ENCODE measurements around the gene TCF3. TPM values are rescaled to one million over a fixed set of nuclear protein-coding genes. Genes with fewer than 3 reads are reported as not detected.

Gene TCF3
- total RNA-seq, 1 donor from 2014 or later, result 153 TPM

Other genes with a start within 250 kb of the TCF3 start
- 81.1 to 88.0 TPM (median 82.5 TPM) in 3 replicates for gene DAZAP1, start 245.0 kb downstream of the TCF3 start, total RNA-seq
- 614 to 734 TPM (median 636 TPM) in 3 replicates for gene RPS15, start 214.2 kb downstream of the TCF3 start, total RNA-seq
- 1.4 to 3.9 TPM (median 3.9 TPM) in 3 replicates for gene APC2, start 202.5 kb downstream of the TCF3 start, total RNA-seq
- gene C19orf25, start 173.4 kb downstream of the TCF3 start, total RNA-seq, result 23.3 to 24.7 TPM (median 24.2 TPM) in 3 replicates
- gene PCSK4, start 162.3 kb downstream of the TCF3 start, total RNA-seq, result 3.3 to 4.0 TPM (median 3.9 TPM) in 3 replicates
- gene REEP6, start 161.4 kb downstream of the TCF3 start, total RNA-seq, result 2.7 to 3.9 TPM (median 2.8 TPM) in 3 replicates
- 9.1 to 20.3 TPM (median 16.9 TPM) in 3 replicates for gene ADAMTSL5, start 139.6 kb downstream of the TCF3 start, total RNA-seq
- gene PLK5, start 128.5 kb downstream of the TCF3 start, total RNA-seq, result 0.12 TPM in 1 of 3 replicates, not detected in the others
- gene MEX3D, start 84.3 kb downstream of the TCF3 start, total RNA-seq, result 57.8 to 60.1 TPM (median 59.6 TPM) in 3 replicates
- gene MBD3, start 59.8 kb downstream of the TCF3 start, total RNA-seq, result 83.6 to 101 TPM (median 84.1 TPM) in 3 replicates
- gene UQCR11, start 47.2 kb downstream of the TCF3 start, total RNA-seq, result 173 to 190 TPM (median 184 TPM) in 3 replicates
- not detected in 3 replicates for gene ONECUT3, start 100.9 kb upstream of the TCF3 start, total RNA-seq
- gene ATP8B3, start 159.7 kb upstream of the TCF3 start, total RNA-seq, result 1.9 to 6.0 TPM (median 5.7 TPM) in 3 replicates
- 22.2 to 24.9 TPM (median 24.9 TPM) in 3 replicates for gene REXO1, start 195.9 kb upstream of the TCF3 start, total RNA-seq
- gene KLF16, start 211.0 kb upstream of the TCF3 start, total RNA-seq, result 25.0 to 38.9 TPM (median 38.9 TPM) in 3 replicates
- gene ABHD17A, start 232.9 kb upstream of the TCF3 start, total RNA-seq, result 54.6 to 60.2 TPM (median 54.6 TPM) in 3 replicates

Data from chondrocyte (in vitro differentiated cells).